NB4 (cell line): ENCODE results near the gene DNAJC12.

ENCODE experiments used
- CTCF ChIP-seq: IDR thresholded peaks from one replicate; pipeline ENCODE4 v1.5.1; 2012; ENCODE audit warnings: low read depth, low read length
- MAX ChIP-seq: IDR thresholded peaks from 2 replicates; pipeline ENCODE4 v1.6.1; 2011; ENCODE audit warnings: low read depth, low read length
- MYC ChIP-seq: IDR thresholded peaks from 2 replicates; pipeline ENCODE4 v1.6.1; 2011; ENCODE audit warnings: low read depth, low read length
- POLR2A ChIP-seq: IDR thresholded peaks from 2 replicates; pipeline ENCODE4 v1.6.1; 2011; ENCODE audit warnings: mild to moderate bottlenecking; ENCODE audit not compliant: insufficient read length; ENCODE audit errors: extremely low read depth

GRCh38 chr10:67767244-67767643 lies 70.7 kb downstream of the DNAJC12 start:
- TF ChIP-seq CTCF (no peak), MYC (no peak), POLR2A (no peak), MAX (no peak)
